ENCODE measurements around the gene LRRC1. TPM values are rescaled to one million over a fixed set of nuclear protein-coding genes. Genes with fewer than 3 reads are reported as not detected.

LRRC1 gene
- total RNA-seq, 1 experiment from 2014 or later, result 3.2 TPM

DNA sequence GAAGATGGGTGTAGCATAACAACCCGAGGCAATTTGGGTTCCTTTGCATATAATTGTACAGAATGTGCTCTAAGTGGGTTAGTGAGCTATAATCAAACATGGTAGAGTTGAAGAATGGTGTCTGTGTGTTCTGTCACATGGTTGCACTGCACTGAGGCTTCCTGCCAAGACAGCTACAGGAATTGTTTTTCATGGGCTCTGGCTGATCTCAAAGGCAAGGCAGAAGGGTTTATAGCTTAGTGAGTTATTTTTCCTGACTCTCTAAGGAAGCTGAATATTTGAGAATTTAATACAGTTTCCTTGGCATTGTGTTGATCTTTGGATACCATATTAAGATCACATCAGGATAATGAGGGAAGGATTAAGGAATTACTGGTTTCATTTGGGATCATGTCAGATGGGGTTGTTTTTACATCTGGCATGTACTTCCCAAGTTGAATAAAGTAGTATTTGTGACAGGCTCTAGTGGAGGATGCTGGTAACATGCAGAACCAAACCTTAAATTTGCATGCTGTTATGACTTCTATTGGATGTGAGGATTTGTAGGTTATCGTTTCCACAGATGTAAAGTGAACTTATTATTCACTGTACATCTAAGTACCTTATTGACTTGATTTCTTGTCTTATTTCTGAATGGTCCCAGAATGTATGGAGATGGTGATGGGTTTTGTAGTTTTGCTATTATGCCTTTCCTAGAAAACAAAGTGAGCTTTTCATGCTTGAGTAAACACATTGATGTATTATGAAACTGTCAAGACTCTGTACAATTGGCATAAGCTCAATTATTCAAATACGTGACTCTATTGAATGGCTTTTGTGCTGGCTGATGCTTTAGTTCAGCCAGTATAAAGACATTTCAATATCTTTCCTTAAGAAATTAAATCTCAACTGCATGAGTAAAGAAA lies 43.3 kb downstream of the LRRC1 start:
- DNase-seq (ENCODE audit: extremely low read depth, low read depth), result no peak

- no peak for DNase-seq (ENCODE audit: extremely low read depth, low read depth)
Observed at GRCh38 chr6:53840027-53840426, 45.2 kb downstream of the LRRC1 start.

DNA sequence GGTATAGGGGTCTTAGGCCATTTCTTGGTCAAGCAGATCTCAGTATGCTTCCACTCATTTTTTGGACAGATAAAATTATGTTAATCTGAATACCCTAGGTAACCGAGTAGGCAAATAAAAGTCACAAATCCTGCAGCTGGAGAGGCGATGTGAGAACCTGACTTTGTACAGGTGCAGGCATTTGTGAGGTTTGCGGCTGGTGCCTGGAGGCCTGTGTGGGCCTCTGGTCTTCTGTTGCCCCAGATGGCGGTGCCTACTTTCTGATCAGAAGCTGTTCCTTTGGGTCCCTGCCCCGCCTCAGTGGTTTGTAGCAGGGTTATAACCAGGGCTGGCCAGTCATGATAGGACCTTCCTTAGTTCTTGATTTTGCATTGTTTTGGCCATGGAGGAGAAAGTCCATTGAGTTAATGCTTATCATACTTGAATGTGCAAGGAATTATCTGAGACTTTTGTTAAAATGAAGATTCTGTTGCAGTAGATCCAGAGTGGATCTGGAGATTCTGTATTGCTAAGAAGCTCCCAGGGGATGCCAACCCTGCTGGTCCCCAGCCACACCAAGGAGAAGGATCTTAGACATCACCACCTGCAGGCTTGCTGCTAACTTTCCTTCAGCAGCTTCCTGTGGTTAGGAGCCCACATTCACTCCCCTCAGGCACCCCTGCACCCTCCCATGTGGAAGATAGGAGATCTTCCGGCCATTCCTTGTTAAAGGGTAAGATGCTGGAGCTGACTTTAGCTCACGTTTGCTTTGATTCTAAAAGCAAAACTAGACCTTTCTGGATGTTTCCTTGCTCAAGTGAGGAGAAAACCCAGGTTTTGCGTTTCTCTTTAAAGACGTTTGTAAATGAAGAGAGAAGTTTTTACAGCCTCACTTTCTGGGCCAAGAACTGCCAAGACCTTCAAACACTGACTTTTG lies 50.7 kb downstream of the LRRC1 start:
- no peak for DNase-seq (ENCODE audit: extremely low read depth, low read depth)

GRCh38 chr6:53846250-53846649 lies 51.4 kb downstream of the LRRC1 start:
- no peak for DNase-seq (ENCODE audit: extremely low read depth, low read depth)

DNA sequence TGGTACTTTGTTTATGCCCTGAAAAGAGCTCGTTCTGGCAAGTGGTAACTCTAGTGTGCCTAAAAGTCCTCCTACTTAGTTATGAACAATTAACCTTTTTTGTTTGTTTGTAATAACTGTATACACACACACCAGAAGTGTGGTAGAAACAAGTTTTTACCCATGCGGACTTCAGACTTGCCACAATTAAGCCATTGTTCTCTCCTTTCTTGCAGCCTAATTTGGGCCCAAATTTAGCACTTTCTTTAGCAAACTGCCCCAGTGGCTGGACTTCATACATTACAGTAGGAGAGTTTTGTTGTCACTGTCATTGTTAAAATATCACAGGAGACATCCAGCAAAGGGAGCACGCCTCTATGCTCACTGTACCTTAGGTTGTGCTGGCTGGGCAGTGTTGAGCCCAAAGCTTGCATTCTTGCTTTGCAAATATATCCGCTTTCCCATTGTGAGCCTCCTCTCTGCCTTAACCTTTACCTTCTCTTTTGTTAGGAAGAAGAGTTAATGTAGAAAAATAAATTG lies 53.0 kb downstream of the LRRC1 start:
- no peak for DNase-seq (ENCODE audit: extremely low read depth, low read depth)

- DNase-seq (ENCODE audit: extremely low read depth, low read depth), result no peak
Observed at GRCh38 chr6:53850527-53850926, 55.7 kb downstream of the LRRC1 start.

DNA sequence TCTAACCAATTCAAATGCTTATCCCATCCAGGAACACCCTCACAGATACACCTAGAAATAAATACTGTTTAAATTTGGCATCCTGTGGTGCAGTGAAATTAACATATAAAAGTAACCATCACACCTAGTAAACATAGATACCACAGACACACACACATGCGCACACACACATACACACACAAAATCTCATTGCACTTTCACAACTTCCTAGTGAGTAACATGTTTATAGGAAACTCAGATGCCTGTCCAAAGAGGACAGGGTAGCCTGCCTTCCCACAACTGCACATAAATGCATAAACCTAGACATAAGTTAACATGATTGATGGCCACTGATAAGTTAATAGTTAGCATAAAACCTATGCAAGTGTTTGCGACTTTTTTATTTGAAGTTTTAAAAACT lies 56.8 kb downstream of the LRRC1 start:
- DNase-seq (ENCODE audit: extremely low read depth, low read depth), result no peak

DNA sequence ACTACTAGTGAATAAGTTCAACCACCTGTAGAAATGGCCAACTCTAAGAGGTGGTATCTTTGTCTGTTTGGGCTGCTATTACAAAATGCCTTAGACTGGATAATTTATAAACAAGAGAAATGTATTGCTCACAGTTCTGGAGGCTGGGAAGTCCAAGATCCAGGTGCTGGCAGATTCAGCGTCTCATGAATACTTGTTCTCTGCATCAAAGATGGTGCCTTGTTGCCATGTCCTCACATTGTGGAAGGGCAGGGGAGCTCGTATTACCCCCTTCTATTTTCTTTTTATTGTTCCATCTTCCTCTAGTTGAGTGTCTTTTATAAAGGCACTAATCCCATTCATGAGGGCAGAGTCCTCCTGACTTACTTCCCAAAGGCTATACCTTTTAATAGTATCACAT lies 58.0 kb downstream of the LRRC1 start:
- no peak for DNase-seq (ENCODE audit: extremely low read depth, low read depth)

DNA sequence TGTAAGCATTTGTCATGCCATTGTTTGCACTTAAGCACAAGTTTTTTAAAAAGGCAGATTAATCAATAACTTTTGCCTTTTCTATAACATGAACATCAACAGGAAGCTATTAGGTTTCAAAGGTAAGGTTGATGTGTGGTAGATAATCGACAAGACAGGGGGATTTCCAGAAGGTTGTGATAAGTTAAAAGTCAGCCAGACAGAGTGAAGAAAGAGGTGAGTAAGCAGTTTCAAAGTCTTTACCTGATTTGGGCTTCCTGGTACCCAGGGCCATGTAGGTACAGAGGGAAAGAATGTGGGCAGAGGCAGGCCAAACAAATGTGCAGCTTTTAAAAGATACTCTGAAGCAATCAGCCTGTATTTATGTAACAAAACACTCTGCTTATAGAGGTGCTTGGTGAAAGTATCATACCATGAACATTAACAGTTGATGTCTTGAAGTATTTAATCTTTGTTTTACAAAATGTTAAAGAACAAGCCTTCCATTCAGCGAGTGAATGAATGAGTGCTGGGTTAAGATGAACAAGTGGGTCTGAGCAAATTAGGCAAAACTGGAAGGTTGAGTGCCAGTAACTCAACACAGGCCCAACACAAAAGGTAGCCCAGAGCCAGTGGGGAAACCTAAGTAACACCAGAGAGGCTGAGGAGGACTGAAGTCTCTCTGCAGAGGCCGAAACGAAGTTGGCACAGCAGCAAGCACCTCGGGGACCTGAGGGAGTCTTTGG lies 60.2 kb downstream of the LRRC1 start:
- DNase-seq (ENCODE audit: extremely low read depth, low read depth), result no peak

DNA sequence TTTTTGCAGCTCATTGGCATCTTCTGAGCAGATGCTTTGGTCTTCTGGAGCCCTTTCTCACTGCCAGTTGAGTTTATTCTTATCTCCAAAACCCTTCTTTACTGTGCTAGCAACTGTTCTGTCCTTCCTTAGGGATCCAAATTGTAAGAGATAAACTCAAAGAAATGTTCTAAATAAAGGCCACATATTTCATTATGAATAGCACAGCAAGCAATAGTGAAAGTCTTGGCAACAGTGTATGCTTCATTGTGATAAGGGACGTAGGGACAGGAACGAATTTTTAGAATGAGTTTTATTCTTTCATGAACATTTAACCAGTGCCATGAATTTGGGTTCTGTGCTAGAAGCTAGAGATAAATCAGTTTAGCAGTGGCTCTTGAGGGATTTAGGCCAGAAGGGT lies 61.1 kb downstream of the LRRC1 start:
- DNase-seq (ENCODE audit: extremely low read depth, low read depth), result no peak

- no peak for DNase-seq (ENCODE audit: extremely low read depth, low read depth)
Observed at GRCh38 chr6:53857318-53858094, 62.7 kb downstream of the LRRC1 start.

DNA sequence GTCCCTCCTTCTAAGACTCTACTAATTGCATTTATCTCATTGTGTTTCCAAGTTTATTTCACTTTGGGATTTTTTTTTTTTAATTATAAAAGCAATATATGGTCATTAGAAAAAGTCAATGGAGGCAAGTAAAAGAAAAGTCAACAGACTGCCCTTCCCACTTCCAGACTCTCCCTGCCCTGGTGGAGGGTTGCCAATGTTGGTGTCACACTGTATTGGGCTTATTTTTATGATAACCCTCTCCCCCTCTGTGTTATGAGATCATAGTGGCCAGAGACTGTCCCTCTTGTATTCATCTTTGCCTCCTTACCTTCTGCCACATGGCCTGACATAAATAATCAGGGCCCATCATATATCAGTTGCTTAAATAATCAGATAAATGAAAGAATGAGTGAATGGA lies 63.4 kb downstream of the LRRC1 start:
- DNase-seq (ENCODE audit: extremely low read depth, low read depth), result no peak

DNA sequence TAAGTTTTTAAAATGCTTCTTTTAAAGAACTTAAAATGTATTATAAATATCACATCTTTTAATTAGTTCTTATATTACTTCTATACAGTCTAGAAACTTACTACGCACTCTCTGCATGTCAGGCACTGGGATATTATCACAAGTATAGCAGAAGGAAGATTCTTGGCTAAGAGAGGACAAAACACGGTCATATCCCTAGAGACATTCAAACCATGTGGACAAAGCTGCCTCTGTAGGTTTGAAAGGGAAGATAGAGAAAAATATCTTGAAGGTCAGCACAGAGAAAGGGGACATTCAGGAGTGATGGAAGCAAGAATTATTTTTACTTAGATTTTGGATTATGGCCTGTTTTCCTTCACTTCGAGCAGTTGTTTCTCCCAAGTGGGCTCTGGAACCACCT lies 64.1 kb downstream of the LRRC1 start:
- no peak for DNase-seq (ENCODE audit: extremely low read depth, low read depth)

DNA sequence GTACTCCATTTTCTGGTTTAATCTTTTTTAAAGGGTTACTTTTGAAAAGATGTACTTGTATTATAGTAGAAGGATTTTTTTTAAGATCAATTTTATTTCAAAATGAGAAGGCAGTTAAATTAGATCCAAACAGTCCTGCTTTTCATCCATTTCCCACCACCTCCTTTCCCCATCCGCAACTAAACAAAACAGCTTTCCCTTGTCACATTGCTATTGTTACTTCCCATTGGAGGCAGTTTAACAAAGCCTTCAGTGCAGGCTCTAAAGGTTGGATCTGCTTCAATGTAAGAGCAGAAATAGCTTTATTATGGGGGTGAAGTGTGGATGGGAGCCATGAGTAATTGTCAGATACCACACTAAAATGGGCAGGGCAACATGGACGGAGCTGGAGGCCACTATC lies 65.7 kb downstream of the LRRC1 start:
- DNase-seq (ENCODE audit: extremely low read depth, low read depth), result no peak

- no peak for DNase-seq (ENCODE audit: extremely low read depth, low read depth)
Observed at GRCh38 chr6:53861518-53861917, 66.7 kb downstream of the LRRC1 start.

- DNase-seq (ENCODE audit: extremely low read depth, low read depth), result no peak
Observed at GRCh38 chr6:53862662-53863462, 68.1 kb downstream of the LRRC1 start.

GRCh38 chr6:53864781-53865180 lies 70.0 kb downstream of the LRRC1 start:
- DNase-seq (ENCODE audit: extremely low read depth, low read depth), result no peak

DNA sequence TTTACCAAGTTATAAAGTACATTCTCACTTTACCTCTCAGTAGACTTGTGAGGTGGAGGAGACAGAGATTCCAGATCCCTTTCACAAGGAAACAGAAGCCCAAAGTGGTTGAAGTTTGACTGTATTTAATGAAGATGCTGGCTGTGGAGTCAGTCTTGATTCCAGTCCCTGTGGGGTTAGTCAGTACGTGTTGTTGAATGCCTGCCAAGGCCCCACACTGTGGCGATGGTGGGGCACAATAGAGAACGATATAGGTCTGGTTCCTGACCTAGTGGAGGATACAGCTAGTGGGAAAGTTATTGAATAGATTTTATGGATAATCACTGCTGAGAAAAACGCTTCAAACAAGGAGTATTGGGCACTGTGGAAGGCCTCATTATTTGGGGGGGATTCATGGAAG lies 71.4 kb downstream of the LRRC1 start:
- no peak for DNase-seq (ENCODE audit: extremely low read depth, low read depth)

DNA sequence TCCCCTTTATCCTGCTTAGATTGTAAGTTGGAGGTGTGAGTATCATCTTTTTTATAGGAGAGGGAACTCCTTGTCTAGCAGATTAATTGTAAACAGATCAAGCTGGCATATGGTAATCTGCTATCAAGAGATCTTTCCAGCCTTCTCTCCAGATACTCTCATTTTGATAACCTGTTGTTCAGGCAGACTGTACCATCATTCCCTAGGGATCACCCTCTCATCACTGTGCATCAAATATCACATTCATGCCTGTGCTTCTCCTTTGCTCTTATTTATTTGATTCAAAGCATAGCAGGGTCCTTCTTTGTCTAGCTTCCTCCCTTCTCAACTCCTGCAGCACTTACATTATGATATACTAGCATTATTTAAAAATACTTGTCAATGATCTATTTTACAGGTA lies 73.8 kb downstream of the LRRC1 start:
- no peak for DNase-seq (ENCODE audit: extremely low read depth, low read depth)
